Neural cell (in vitro differentiated cells): ENCODE results near the gene ZIM2. TPM values are rescaled to one million over a fixed set of nuclear protein-coding genes. Genes with fewer than 3 reads are reported as not detected.

Experiments used
- H2AFZ ChIP-seq: fragments of 200-600, 300-800 bp; sonication (generic), shearing (Covaris generic); 2 replicates; pipeline ENCODE4 v1.6.0; 2014; ENCODE audit warnings: low read depth, mild to moderate bottlenecking, antibody characterized with exemption, low read length, moderate library complexity
- H3F3A ChIP-seq: fragments of 200-600 bp; shearing (Covaris generic); 2 replicates; pipeline ENCODE4 v1.6.1; 2016; ENCODE audit warnings: mild to moderate bottlenecking, moderate library complexity, mixed read lengths, antibody characterized with exemption, low read length; ENCODE audit not compliant: insufficient read depth, poor library complexity, severe bottlenecking
- H3K27ac ChIP-seq: fragments of 200-600, 300-800 bp; sonication (generic), shearing (Covaris generic); 2 replicates; pipeline ENCODE4 v1.5.1; 2014; ENCODE audit warnings: mild to moderate bottlenecking, low read length, moderate library complexity
- H3K27me3 ChIP-seq: fragments of 300-800, 200-600 bp; sonication (generic), shearing (Covaris generic); 2 replicates; pipeline ENCODE4 v1.6.0; 2014; ENCODE audit warnings: mild to moderate bottlenecking, low read depth, low read length, moderate library complexity; ENCODE audit not compliant: insufficient read depth
- H3K36me3 ChIP-seq: fragments of 300-800, 200-600 bp; sonication (generic), shearing (Covaris generic); 2 replicates; pipeline ENCODE4 v1.5.1; 2014; ENCODE audit warnings: mild to moderate bottlenecking, antibody characterized with exemption, low read length, moderate library complexity; ENCODE audit not compliant: insufficient read depth
- H3K4me2 ChIP-seq: fragments of 300-800, 200-600 bp; sonication (generic), shearing (Covaris generic); 2 replicates; pipeline ENCODE4 v1.6.0; 2014; ENCODE audit warnings: mild to moderate bottlenecking, low read length
- H3K4me3 ChIP-seq: fragments of 300-800, 200-600 bp; sonication (generic), shearing (Covaris generic); 2 replicates; pipeline ENCODE4 v1.5.1; 2014; ENCODE audit warnings: mild to moderate bottlenecking, low read length, moderate library complexity
- H3K79me2 ChIP-seq: fragments of 200-600 bp; shearing (Covaris generic); replicated peaks from 2 replicates; pipeline ENCODE4 v1.6.0; 2014; ENCODE audit warnings: mild to moderate bottlenecking, low read length, moderate library complexity; ENCODE audit not compliant: insufficient read depth
- H3K9ac ChIP-seq: fragments of 300-800, 200-600 bp; sonication (generic), shearing (Covaris generic); 2 replicates; pipeline ENCODE4 v1.6.1; 2016; ENCODE audit warnings: mild to moderate bottlenecking, low read length, mixed read lengths
- H3K9me2 ChIP-seq: fragments of 200-600 bp; shearing (Covaris generic); 2 replicates; pipeline ENCODE4 v1.6.1; 2016; ENCODE audit warnings: mild to moderate bottlenecking, low read length, mixed read lengths; ENCODE audit not compliant: insufficient read depth
- H3K9me3 ChIP-seq: fragments of 200-600, 300-800 bp; sonication (generic), shearing (Covaris generic); 2 replicates; pipeline ENCODE4 v1.6.1; 2016; ENCODE audit warnings: mild to moderate bottlenecking, mixed run types, low read length, moderate library complexity, mixed read lengths
- H4K20me1 ChIP-seq: fragments of 200-600 bp; shearing (Covaris generic); 2 replicates; pipeline ENCODE4 v1.6.1; 2016; ENCODE audit warnings: mild to moderate bottlenecking, mixed run types; ENCODE audit not compliant: insufficient read depth
- CTCF ChIP-seq: fragments of 450-650 bp; IDR thresholded peaks from 2 replicates; pipeline ENCODE4 v1.5.1; 2014; ENCODE audit warnings: antibody characterized with exemption, mild to moderate bottlenecking, moderate library complexity; ENCODE audit not compliant: poor library complexity, severe bottlenecking
- EP300 ChIP-seq: fragments of 450-650 bp; conservative IDR thresholded peaks from 2 replicates; pipeline ENCODE4 v1.6.1; 2014; ENCODE audit warnings: antibody characterized with exemption, mild to moderate bottlenecking, moderate library complexity; ENCODE audit not compliant: poor library complexity, severe bottlenecking
- EZH2 ChIP-seq: fragments of 200-600, 300-800 bp; shearing (Covaris generic), sonication (generic); IDR thresholded peaks from 2 replicates; pipeline ENCODE4 v1.6.1; 2014; ENCODE audit warnings: antibody characterized with exemption, low read length, borderline replicate concordance, mild to moderate bottlenecking; ENCODE audit not compliant: insufficient read depth, poor library complexity, severe bottlenecking
- MXI1 ChIP-seq: fragments of 450-650 bp; conservative IDR thresholded peaks from 2 replicates; pipeline ENCODE4 v1.6.1; 2014; ENCODE audit warnings: antibody characterized with exemption, mild to moderate bottlenecking; ENCODE audit not compliant: poor library complexity, severe bottlenecking
- POLR2AphosphoS5 ChIP-seq: IDR thresholded peaks from 2 replicates; pipeline ENCODE4 v1.6.1; 2012
- RAD21 ChIP-seq: fragments of 450-650 bp; conservative IDR thresholded peaks from 2 replicates; pipeline ENCODE4 v1.6.1; 2014; ENCODE audit warnings: antibody characterized with exemption, mild to moderate bottlenecking, moderate library complexity
- REST ChIP-seq: IDR thresholded peaks from 2 replicates; pipeline ENCODE4 v1.6.1; 2012; ENCODE audit warnings: borderline replicate concordance
- SMC3 ChIP-seq: fragments of 450-650 bp; conservative IDR thresholded peaks from 2 replicates; pipeline ENCODE4 v1.6.1; 2014; ENCODE audit warnings: antibody characterized with exemption, mild to moderate bottlenecking, moderate library complexity; ENCODE audit not compliant: poor library complexity
- TAF1 ChIP-seq: IDR thresholded peaks from 2 replicates; pipeline ENCODE4 v1.6.1; 2012; ENCODE audit warnings: low read depth
- polyA plus RNA-seq: library from polyadenylated mRNA; depleted of rRNA; stranded (reverse); fragments of >200 nt; gene quantifications from 2 replicates; pipeline ENCODE4 v1.2.3, GENCODE V29; 2014

The ZIM2 gene
- polyA plus RNA-seq, 1 donor from 2014 or later, result not detected

GRCh38 chr19:56831255-56831654 is 9.3 kb downstream of the ZIM2 start:
- no peaks in the 10 kb centered on the region for H4K20me1 ChIP-seq
- H3K9me3 ChIP-seq, result peaks cover 11% of the 10 kb centered on the region
- H3K36me3 ChIP-seq, result no peaks in the 10 kb centered on the region
- no peaks in the 10 kb centered on the region for H3F3A ChIP-seq
- TF ChIP-seq RAD21, result no peak
- no peak for TF ChIP-seq CTCF
- TF ChIP-seq SMC3, result no peak
- TF ChIP-seq EP300, result no peak
- TF ChIP-seq EZH2, result no peak
- TF ChIP-seq MXI1, result no peak
- TF ChIP-seq TAF1, result no peak
- TF ChIP-seq POLR2AphosphoS5, result no peak
- TF ChIP-seq REST, result no peak
- H3K27ac ChIP-seq, result no peak overlapping the region
- no peak overlapping the region for H3K4me3 ChIP-seq
- H3K27me3 ChIP-seq, result no peaks in the 10 kb centered on the region
- H2AFZ ChIP-seq, result no peak overlapping the region
- H3K9me2 ChIP-seq, result no peaks in the 10 kb centered on the region
- no peaks in the 10 kb centered on the region for H3K79me2 ChIP-seq
- H3K9ac ChIP-seq, result no peak overlapping the region
- no peak overlapping the region for H3K4me2 ChIP-seq

- H3K9me3 ChIP-seq, result peaks cover 14% of the 10 kb centered on the region
- H3K9me2 ChIP-seq, result no peaks in the 10 kb centered on the region
These were observed 10.9 kb downstream of the ZIM2 start for GRCh38 chr19:56829596-56829995.

More at GRCh38 chr19:56829596-56829995, 10.9 kb downstream of the ZIM2 start:
- no peaks in the 10 kb centered on the region for H3K36me3 ChIP-seq
- H3K9ac ChIP-seq, result no peak overlapping the region
- H3F3A ChIP-seq, result no peaks in the 10 kb centered on the region
- no peak overlapping the region for H3K4me2 ChIP-seq
- TF ChIP-seq MXI1, result no peak
- TF ChIP-seq POLR2AphosphoS5, result no peak
- TF ChIP-seq REST, result no peak
- TF ChIP-seq EP300, result no peak
- TF ChIP-seq SMC3, result no peak
- TF ChIP-seq CTCF, result no peak
- TF ChIP-seq RAD21, result no peak
- no peak for TF ChIP-seq TAF1
- no peaks in the 10 kb centered on the region for H3K27me3 ChIP-seq
- H3K4me3 ChIP-seq, result no peak overlapping the region
- H4K20me1 ChIP-seq, result no peaks in the 10 kb centered on the region
- H3K79me2 ChIP-seq, result no peaks in the 10 kb centered on the region
- H3K27ac ChIP-seq, result no peak overlapping the region
- no peak overlapping the region for H2AFZ ChIP-seq
